Stimulated activated CD8-positive, alpha-beta memory T cell treated with anti-CD3 and anti-CD28 coated beads, Interleukin-15, amount 100 ng/mL, for 48 hours (primary cell): ENCODE data around the gene GPC3.
"Not testable (repeated sequence)": the region's sequence is repeated elsewhere in the genome, so short reads cannot be mapped to it uniquely, and the experiment has no call there.

ENCODE experiments used
- DNase-seq, 2 donors: peaks; one replicate each; pipeline ENCODE4 v3.0.0-alpha.2; 2020; ENCODE audit warnings: low read depth in 2 of 2

GPC3 gene

GRCh38 chrX:133762976-133763548, 222.3 kb downstream of the GPC3 start:
- not testable (repeated sequence) for DNase-seq

GRCh38 chrX:133754657-133755056, 230.7 kb downstream of the GPC3 start:
- no peak for DNase-seq

- DNase-seq = no peak
Measured at GRCh38 chrX:133749951-133750350, 235.4 kb downstream of the GPC3 start.

- no peak for DNase-seq
Measured at GRCh38 chrX:133749370-133749769, 236.0 kb downstream of the GPC3 start.

GRCh38 chrX:133747196-133747595, 238.2 kb downstream of the GPC3 start:
- DNase-seq = no peak

- DNase-seq = no peak
Measured at GRCh38 chrX:133746593-133746992, 238.8 kb downstream of the GPC3 start.

GRCh38 chrX:133745349-133745748, 240.0 kb downstream of the GPC3 start:
- DNase-seq = no peak

- no peak for DNase-seq
Measured at GRCh38 chrX:133742602-133743305, 242.6 kb downstream of the GPC3 start.

GRCh38 chrX:133741303-133741702, 244.1 kb downstream of the GPC3 start:
- no peak for DNase-seq

- DNase-seq = no peak
Measured at GRCh38 chrX:133726642-133727041, 258.8 kb downstream of the GPC3 start.

- no peak for DNase-seq
Measured at GRCh38 chrX:133726211-133726630, 259.2 kb downstream of the GPC3 start.

- no peak for DNase-seq
Measured at GRCh38 chrX:133723930-133724329, 261.5 kb downstream of the GPC3 start.

- DNase-seq = no peak
Measured at GRCh38 chrX:133722756-133723155, 262.6 kb downstream of the GPC3 start.

GRCh38 chrX:133720269-133720668, 265.1 kb downstream of the GPC3 start:
- DNase-seq = not testable (repeated sequence)

GRCh38 chrX:133715715-133716114, 269.7 kb downstream of the GPC3 start:
- no peak for DNase-seq

GRCh38 chrX:133709501-133709900, 275.9 kb downstream of the GPC3 start:
- no peak for DNase-seq

- no peak for DNase-seq
Measured at GRCh38 chrX:133706890-133707289, 278.5 kb downstream of the GPC3 start.

- no peak for DNase-seq
Measured at GRCh38 chrX:133702230-133702629, 283.2 kb downstream of the GPC3 start.

GRCh38 chrX:133699023-133699728, 286.2 kb downstream of the GPC3 start:
- no peak for DNase-seq

GRCh38 chrX:133698298-133698697, 287.1 kb downstream of the GPC3 start:
- DNase-seq = no peak

GRCh38 chrX:133697656-133698055, 287.7 kb downstream of the GPC3 start:
- DNase-seq = no peak

GRCh38 chrX:133689997-133690599, 295.3 kb downstream of the GPC3 start:
- no peak for DNase-seq

GRCh38 chrX:133685822-133686221, 299.6 kb downstream of the GPC3 start:
- DNase-seq = no peak
